ENCODE measurements around the gene DTL.

- TF ChIP-seq EZH2 (IDR thresholded peaks at IDR 0.05; ENCODE audit: insufficient read depth, poor library complexity, severe bottlenecking), result no peak
- no peak for TF ChIP-seq EZH2phosphoT487 (IDR thresholded peaks at IDR 0.05; ENCODE audit: insufficient read depth, low read depth)
Measured at GRCh38 chr1:212111536-212111935, 76.0 kb downstream of the DTL start.

Data from GM23248 (cell line).